IMR-90 (cell line): ENCODE data around the gene OTUB2. TPM values are rescaled to one million over a fixed set of nuclear protein-coding genes. Genes with fewer than 3 reads are reported as not detected.
"Not testable (repeated sequence)": the region's sequence is repeated elsewhere in the genome, so short reads cannot be mapped to it uniquely, and the experiment has no call there.

Experiments
- ATAC-seq: fragments of 200-7000 bp; cut with Tn5 transposase; 2 replicates; pipeline ENCODE4 v1.9.1; 2020; ENCODE audit warnings: low read depth, mild to moderate bottlenecking, moderate library complexity
- BruUV-seq: library from RNA; stranded (reverse); fragments of 400-500 nt; replicated peaks from 2 replicates; lab custom pipeline; 2021; lab: Mats Ljungman, UMichigan
- CTCF ChIA-PET: fragments of 300-600 bp; formaldehyde crosslinking; extraction: SDS; loops from one replicate; lab custom pipeline; 2021; ENCODE audit warnings: antibody characterized with exemption; lab: Yijun Ruan, JAX
- POLR2A ChIA-PET: fragments of 300-600 bp; sonication (Branson Sonifier 250); formaldehyde crosslinking; loops from one replicate; lab custom pipeline; 2022; ENCODE audit warnings: antibody characterized with exemption; ENCODE audit not compliant: unreplicated experiment; lab: Charles Lee
- DNase-seq: peaks from one replicate; pipeline ENCODE4 v3.0.0; 2013
- H2AFZ ChIP-seq: replicated peaks from 2 replicates; pipeline ENCODE3; 2013; ENCODE audit warnings: low read length, mild to moderate bottlenecking; ENCODE audit not compliant: poor library complexity
- H2AK5ac ChIP-seq: 2 replicates; pipeline ENCODE4 v1.6.1; 2013; ENCODE audit warnings: low read depth, low read length, inconsistent platforms
- H2AK9ac ChIP-seq: replicated peaks from 2 replicates; pipeline ENCODE3; 2013; ENCODE audit warnings: mild to moderate bottlenecking, low read depth, low read length, moderate library complexity; ENCODE audit not compliant: poor library complexity
- H2BK120ac ChIP-seq: 2 replicates; pipeline ENCODE4 v1.6.1; 2013; ENCODE audit warnings: low read depth, low read length, inconsistent platforms
- H2BK15ac ChIP-seq: 3 replicates; pipeline ENCODE4 v1.6.1; 2013; ENCODE audit warnings: low read depth, low read length, inconsistent platforms
- H2BK20ac ChIP-seq: 2 replicates; pipeline ENCODE4 v1.6.1; 2013; ENCODE audit warnings: low read depth, mild to moderate bottlenecking, inconsistent platforms, low read length, moderate library complexity
- H2BK5ac ChIP-seq: 2 replicates; pipeline ENCODE4 v1.6.1; 2013; ENCODE audit warnings: mild to moderate bottlenecking, low read depth, low read length, inconsistent platforms; ENCODE audit not compliant: poor library complexity, severe bottlenecking
- H3K14ac ChIP-seq: replicated peaks from 2 replicates; pipeline ENCODE4 v1.6.1; 2013; ENCODE audit warnings: low read depth, low read length, inconsistent platforms
- H3K18ac ChIP-seq: 2 replicates; pipeline ENCODE4 v1.6.1; 2013; ENCODE audit warnings: low read depth, low read length, control low read depth
- H3K23ac ChIP-seq: 2 replicates; pipeline ENCODE4 v1.6.1; 2013; ENCODE audit warnings: low read depth, low read length, inconsistent platforms
- H3K27ac ChIP-seq: 2 replicates; pipeline ENCODE4 v1.5.1; 2013; ENCODE audit warnings: mild to moderate bottlenecking, control low read depth, low read length; ENCODE audit not compliant: insufficient read depth
- H3K27me3 ChIP-seq: 2 replicates; pipeline ENCODE4 v1.6.1; 2013; ENCODE audit warnings: low read length; ENCODE audit not compliant: control insufficient read depth, insufficient read depth
- H3K36me3 ChIP-seq: 2 replicates; pipeline ENCODE4 v1.6.1; 2013; ENCODE audit warnings: low read length, mixed read lengths; ENCODE audit not compliant: control insufficient read depth, insufficient read depth
- H3K4ac ChIP-seq: 2 replicates; pipeline ENCODE4 v1.6.1; 2013; ENCODE audit warnings: low read depth, low read length, inconsistent platforms
- H3K4me1 ChIP-seq: 2 replicates; pipeline ENCODE4 v1.6.1; 2013; ENCODE audit warnings: low read length, mixed read lengths; ENCODE audit not compliant: control insufficient read depth, insufficient read depth
- H3K4me2 ChIP-seq: 2 replicates; pipeline ENCODE4 v1.6.1; 2013; ENCODE audit warnings: low read depth, mild to moderate bottlenecking, control low read depth, low read length, moderate library complexity
- H3K4me3 ChIP-seq: 2 replicates; pipeline ENCODE4 v1.5.1; 2013; ENCODE audit warnings: low read depth, mild to moderate bottlenecking, control low read depth, low read length, moderate library complexity; ENCODE audit not compliant: insufficient read depth
- H3K56ac ChIP-seq: 2 replicates; pipeline ENCODE4 v1.6.1; 2013; ENCODE audit warnings: low read length, inconsistent platforms; ENCODE audit not compliant: insufficient read depth; ENCODE audit errors: extremely low read depth
- H3K79me1 ChIP-seq, 2 experiments: 2 replicates each; pipeline ENCODE4 v1.6.1; 2013; ENCODE audit warnings: low read length in 2 of 2, inconsistent platforms in 1 of 2, low read depth in 1 of 2
- H3K9ac ChIP-seq: 2 replicates; pipeline ENCODE4 v1.6.1; 2013; ENCODE audit warnings: low read depth, low read length, control low read depth
- H3K9me1 ChIP-seq: 2 replicates; pipeline ENCODE4 v1.6.1; 2013; ENCODE audit warnings: low read length, inconsistent platforms; ENCODE audit not compliant: insufficient read depth
- H3K9me3 ChIP-seq: 2 replicates; pipeline ENCODE4 v1.6.1; 2013; ENCODE audit warnings: low read length; ENCODE audit not compliant: control insufficient read depth, insufficient read depth
- H4K20me1 ChIP-seq: 2 replicates; pipeline ENCODE4 v1.6.1; 2013; ENCODE audit warnings: low read length, inconsistent platforms; ENCODE audit not compliant: insufficient read depth
- H4K5ac ChIP-seq: 2 replicates; pipeline ENCODE4 v1.6.1; 2013; ENCODE audit warnings: mild to moderate bottlenecking, low read depth, low read length, control low read depth
- H4K8ac ChIP-seq, 2 experiments: 2 replicates each; pipeline ENCODE4 v1.6.1; 2013; ENCODE audit warnings: low read depth in 2 of 2, low read length in 2 of 2, control low read depth in 1 of 2, inconsistent platforms in 1 of 2
- H4K91ac ChIP-seq: 2 replicates; pipeline ENCODE4 v1.6.1; 2013; ENCODE audit warnings: low read depth, low read length, inconsistent platforms; ENCODE audit not compliant: insufficient read depth
- WGBS, 2 experiments: methylation state at CpG; one replicate each; pipeline versions ENCODE4 v1.1.5 to v1.1.7; 2013; ENCODE audit warnings: missing lambda C conversion rate in 2 of 2; ENCODE audit not compliant: insufficient read length in 1 of 2; ENCODE audit errors: extremely low coverage in 2 of 2; 5-methylcytosine and 5-hydroxymethylcytosine counted together
- dilution Hi-C: fragments of 300-500 bp; cut with HindIII; formaldehyde crosslinking; loops from one replicate; pipeline ENCODE4 v1.14.3; 2018; ENCODE audit warnings: low sequenced_read_pairs; ENCODE audit not compliant: unreplicated experiment
- in situ Hi-C: fragments of 300-500 bp; cut with MboI; formaldehyde crosslinking; loops from 3 replicates; pipeline ENCODE4 v1.14.3; 2019; ENCODE audit warnings: low sequenced_read_pairs, inconsistent platforms, mixed read lengths
- intact Hi-C: fragments of 100-400 bp; cut with micrococcal nuclease; formaldehyde crosslinking; loops from 2 replicates; pipeline ENCODE4 v1.10.0; 2022
- polyA plus RNA-seq, 3 experiments: library from polyadenylated mRNA; depleted of rRNA; stranded (reverse); fragments of >200 nt; gene quantifications; 2 replicates each; pipeline ENCODE4 v1.2.3, GENCODE V29; 2012; ENCODE audit warnings: low replicate concordance in 1 of 3
- total RNA-seq: library from RNA; depleted of rRNA; stranded (reverse); fragments of >200 nt; gene quantifications from 2 replicates; pipeline ENCODE4 v1.2.3, GENCODE V29; 2012

The OTUB2 gene
- total and polyA plus RNA-seq, 2 of the 4 experiments (the other 2 are of a cell fraction), result 1.1 to 2.5 TPM

GRCh38 chr14:94072076-94072475 is 45.9 kb downstream of the OTUB2 start:
- H4K8ac ChIP-seq, DNase-seq, H3K14ac ChIP-seq, H3K23ac ChIP-seq, H3K4me2 ChIP-seq, CTCF ChIA-PET, H2AFZ ChIP-seq, in situ Hi-C loops, H3K4me3 ChIP-seq, H3K9me3 ChIP-seq, H4K91ac ChIP-seq, H3K79me1 ChIP-seq, H3K27ac ChIP-seq, H3K9ac ChIP-seq, H2AK9ac ChIP-seq, H3K18ac ChIP-seq, H3K27me3 ChIP-seq, dilution Hi-C loops, H2AK5ac ChIP-seq, H2BK5ac ChIP-seq, H2BK15ac ChIP-seq, ATAC-seq, H2BK120ac ChIP-seq, BruUV-seq, H4K5ac ChIP-seq, H2BK20ac ChIP-seq, POLR2A ChIA-PET, H3K4ac ChIP-seq, H3K56ac ChIP-seq, H3K4me1 ChIP-seq, H3K36me3 ChIP-seq, H3K9me1 ChIP-seq, intact Hi-C loops: not testable (repeated sequence)
- WGBS, 2 experiments, result 100% methylated on average over 1 of the region's 3 CpGs; no CpG with 5 or more reads in 1 of the 2 experiments
- H4K20me1 ChIP-seq, result peaks cover 16% of the 10 kb centered on the region
